HG02970 (cell line): ENCODE data around the gene SYNE1.

Experiments
- ATAC-seq: cut with Tn5 transposase; IDR thresholded peaks from one replicate; pipeline ENCODE4 v1.9.1; 2021; ENCODE audit warnings: mild to moderate bottlenecking, moderate library complexity, moderate number of reproducible peaks; ENCODE audit not compliant: unreplicated experiment, low FRiP score

The SYNE1 gene

DNA sequence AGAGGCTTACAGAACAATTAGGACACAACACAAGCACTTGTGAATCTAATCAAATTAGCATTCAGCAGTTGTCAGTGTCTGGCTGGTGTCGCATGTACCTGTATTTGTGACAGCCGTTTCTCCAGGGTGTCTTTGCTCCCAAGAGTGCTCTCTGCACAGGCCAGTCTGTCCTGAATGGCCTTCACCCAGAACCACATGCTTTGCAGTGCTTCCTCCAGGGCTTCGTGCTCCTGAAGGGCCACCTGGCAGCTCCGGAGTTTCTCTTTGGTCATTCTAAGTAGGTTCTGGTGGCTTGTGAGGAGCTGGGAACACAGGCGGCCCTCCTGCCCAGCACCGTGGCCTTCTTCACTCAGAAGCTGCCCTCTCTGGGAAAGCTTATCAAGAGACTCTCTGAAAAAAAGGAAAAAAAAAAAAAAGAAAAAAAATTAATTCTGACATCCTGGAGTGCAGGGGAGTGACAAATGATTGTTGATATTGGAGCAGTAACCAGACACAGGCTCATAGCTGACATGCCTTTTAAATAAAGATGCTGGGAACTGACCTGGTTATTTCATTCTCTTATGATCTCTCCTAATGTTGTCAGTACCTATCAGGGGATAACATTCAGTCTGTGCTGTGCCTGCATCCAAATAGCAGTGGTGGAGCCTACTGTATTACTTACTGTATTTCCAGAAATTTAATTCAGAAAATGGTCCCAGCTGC is 245.8 kb downstream of the SYNE1 start:
- ATAC-seq = no peak

DNA sequence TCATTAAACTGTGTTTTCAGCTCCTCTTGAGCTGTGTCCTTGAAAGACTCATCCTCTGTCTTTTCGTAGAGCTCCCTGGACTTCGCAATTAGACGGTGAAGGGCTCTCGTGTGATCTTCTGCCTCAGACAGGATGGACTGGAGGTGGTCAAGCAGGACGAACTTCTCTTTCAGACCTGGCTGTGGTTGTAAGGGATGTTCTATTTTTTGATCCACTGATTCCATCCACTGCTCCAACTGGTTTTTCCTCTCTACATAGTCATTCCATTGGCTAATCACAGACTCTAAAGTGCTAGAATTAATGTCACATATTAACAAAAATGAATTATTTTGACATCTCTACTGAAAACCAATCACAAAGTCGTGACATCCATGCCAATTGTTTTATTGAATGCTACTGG is 250.1 kb downstream of the SYNE1 start:
- no peak for ATAC-seq

GRCh38 chr6:152386131-152386530 is 251.0 kb downstream of the SYNE1 start:
- ATAC-seq = no peak

GRCh38 chr6:152380993-152381898 is 255.9 kb downstream of the SYNE1 start:
- ATAC-seq = no peak

DNA sequence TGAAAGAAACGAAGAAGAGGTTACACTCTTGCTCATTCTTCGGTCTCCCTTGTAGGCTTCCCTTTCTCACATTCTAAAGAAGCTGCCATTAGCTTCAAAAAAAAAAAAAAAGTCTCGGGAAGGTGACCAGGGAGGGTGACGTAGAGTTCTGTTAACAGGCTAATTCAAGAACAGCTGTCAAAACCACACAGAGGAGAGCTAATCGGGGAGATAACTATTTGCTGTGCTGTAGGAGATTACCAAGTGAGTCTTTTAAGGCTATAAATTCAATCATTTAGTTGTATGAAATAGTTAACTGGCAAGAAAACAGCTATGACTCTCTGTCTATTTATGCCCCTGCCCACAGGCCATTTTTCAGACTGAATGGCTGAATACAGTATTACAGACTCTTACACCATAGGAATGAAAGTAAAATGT is 256.8 kb downstream of the SYNE1 start:
- ATAC-seq = no peak

GRCh38 chr6:152379423-152379822 is 257.7 kb downstream of the SYNE1 start:
- no peak for ATAC-seq

- ATAC-seq = no peak
These were observed 259.0 kb downstream of the SYNE1 start for GRCh38 chr6:152378169-152378568.

DNA sequence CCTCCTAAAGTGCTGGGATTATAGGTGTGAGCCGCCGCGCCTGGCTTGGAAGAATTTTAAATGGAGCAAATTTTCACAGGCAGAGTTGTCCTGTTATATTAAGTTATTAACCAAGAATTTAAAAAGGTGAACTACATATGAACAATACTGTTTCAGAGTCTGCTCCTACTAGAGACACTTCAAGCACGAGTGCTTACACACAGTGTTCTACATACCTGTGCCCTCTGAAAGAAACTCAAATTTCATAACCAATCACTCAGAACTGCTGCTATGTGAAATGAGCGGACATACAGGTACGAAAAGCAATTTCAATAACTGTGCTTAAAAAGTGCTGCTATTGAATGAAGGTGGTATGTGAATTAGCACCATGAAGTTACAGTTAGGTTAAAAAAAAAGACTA is 262.0 kb downstream of the SYNE1 start:
- ATAC-seq = no peak

GRCh38 chr6:152372945-152373344 is 264.2 kb downstream of the SYNE1 start:
- ATAC-seq = no peak

DNA sequence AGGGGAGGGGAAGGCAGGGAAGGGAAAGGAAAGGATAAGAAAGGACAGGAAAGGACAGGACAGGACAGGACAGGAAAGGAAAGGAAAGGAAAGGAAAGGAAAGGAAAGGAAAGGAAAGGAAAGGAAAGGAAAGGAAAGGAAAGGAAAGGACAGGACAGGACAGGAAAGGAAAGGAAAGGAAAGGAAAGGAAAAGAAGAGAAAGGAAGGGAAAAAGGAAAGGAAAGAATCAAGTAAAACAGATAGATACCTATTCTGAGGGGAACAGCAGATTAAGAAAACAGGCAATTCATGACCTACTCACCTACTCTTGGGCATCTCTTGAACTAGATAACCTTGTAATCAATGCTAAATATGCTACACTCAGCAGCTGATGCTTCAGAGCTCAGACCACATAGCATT is 265.4 kb downstream of the SYNE1 start:
- no peak for ATAC-seq

DNA sequence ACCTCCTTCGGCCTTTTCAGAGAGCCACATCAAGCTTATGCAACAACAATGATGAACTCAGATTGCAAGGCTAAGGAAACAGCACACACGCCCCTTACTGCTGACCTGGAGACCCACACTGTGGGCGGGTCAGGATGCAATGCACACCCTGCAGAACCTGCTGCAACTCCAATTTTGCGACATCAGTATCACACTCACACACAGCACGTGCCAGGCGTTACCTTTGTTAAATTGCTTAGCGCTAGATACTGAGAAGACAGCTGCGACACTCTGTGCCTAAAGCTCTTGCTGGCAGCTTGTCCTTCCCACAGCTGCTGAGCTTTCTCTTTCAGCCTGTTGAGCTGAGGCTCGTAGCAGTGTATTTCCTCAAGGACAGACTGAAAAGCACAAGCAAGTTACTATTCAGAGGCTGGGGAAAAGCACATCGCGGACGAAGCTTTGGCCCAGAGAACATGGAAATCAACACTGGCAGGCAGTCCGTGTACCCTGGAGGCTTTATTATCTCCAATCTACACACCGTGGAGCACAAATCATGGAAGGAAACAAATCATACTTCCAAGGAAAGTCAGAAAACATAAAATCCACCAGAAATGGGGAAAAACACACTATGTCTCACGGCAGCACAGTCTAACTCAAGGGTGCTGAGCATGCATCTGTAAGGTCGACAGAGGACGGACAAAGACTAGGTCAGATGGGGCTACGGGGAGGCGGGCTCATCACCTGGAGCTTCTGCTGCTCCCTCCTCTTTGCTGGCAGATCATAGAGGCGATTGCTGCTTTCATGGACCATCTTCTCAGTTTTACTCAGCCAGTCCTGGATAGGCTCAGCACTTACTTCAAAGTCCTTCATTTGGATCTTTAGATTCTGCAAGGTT is 268.2 kb downstream of the SYNE1 start:
- no peak for ATAC-seq

GRCh38 chr6:152364866-152365265 is 272.3 kb downstream of the SYNE1 start:
- no peak for ATAC-seq

DNA sequence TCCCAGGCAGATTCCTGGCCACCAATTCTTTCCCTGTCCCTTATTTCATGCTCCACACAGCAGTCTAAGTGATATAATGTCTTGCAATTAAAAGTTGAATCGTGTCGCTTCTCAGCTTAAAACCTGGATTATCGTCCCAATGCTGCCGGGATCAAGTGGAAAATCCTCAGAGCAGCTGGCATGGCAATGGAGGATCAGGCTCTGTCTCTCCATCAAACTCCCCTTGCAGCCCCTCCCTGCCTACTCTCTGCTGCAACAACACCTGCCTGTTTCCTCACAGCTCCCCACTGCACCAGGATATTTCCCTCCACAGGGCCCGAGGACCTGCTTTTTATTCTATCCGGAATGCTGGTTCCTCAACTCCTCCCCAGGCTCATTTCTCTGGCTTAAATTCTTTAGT is 277.1 kb downstream of the SYNE1 start:
- ATAC-seq = no peak

GRCh38 chr6:152356662-152357061 is 280.5 kb downstream of the SYNE1 start:
- ATAC-seq = no peak

DNA sequence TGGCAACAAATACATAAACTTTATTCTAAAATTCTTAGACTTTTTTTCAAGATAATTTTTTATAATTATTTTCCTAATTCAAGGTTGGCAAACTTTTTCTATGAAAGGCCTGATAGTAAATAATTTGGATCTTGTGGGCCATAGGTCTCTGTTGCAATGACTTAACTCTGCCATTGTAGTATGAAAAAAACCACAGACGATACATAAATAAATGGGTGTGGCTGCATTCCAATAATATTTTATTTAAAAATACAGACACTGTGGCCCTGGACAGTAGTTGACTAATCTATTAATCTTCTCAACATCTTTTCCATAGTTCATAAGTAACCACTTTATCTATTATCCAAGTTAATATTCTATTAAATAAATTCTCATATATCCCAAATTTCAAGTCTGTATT is 281.1 kb downstream of the SYNE1 start:
- ATAC-seq = no peak

DNA sequence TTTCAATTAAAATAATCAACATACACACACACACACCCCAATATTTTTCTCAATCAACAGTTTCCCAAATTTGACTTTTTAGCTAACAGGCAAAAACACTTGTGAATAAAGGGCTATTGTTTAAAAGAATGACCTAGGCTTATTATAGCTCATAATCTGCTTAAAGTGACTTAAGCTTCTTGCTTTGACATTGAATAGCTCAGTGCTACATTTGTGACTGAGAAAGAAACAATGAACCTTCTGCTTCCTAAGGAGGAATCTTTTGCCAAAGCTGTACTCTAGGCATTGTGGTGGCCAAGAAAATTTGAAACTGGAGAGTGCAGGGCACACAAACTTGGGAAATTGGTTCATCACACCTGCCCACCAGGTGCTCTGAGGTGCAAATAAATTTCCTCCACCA is 282.0 kb downstream of the SYNE1 start:
- no peak for ATAC-seq

- no peak for ATAC-seq
These were observed 283.7 kb downstream of the SYNE1 start for GRCh38 chr6:152353440-152353839.

- no peak for ATAC-seq
These were observed 285.4 kb downstream of the SYNE1 start for GRCh38 chr6:152351742-152352141.

GRCh38 chr6:152351110-152351509 is 286.1 kb downstream of the SYNE1 start:
- no peak for ATAC-seq

GRCh38 chr6:152348116-152348515 is 289.0 kb downstream of the SYNE1 start:
- no peak for ATAC-seq
